Neuronal stem cell (in vitro differentiated cells): ENCODE data around the gene ACO2.

Experiments
- DNase-seq: peaks from one replicate; pipeline ENCODE4 v3.0.0-alpha.2; 2013; ENCODE audit warnings: low spot score
- H2AFZ ChIP-seq: one replicate; pipeline ENCODE4 v1.6.1; 2013; ENCODE audit warnings: mild to moderate bottlenecking, low read length, inconsistent platforms
- H2AK5ac ChIP-seq: 2 replicates; pipeline ENCODE4 v1.6.1; 2013; ENCODE audit warnings: low read depth, mild to moderate bottlenecking, inconsistent platforms, low read length, moderate library complexity, mixed read lengths
- H2BK120ac ChIP-seq: 2 replicates; pipeline ENCODE4 v1.6.1; 2013; ENCODE audit warnings: low read depth, mild to moderate bottlenecking, inconsistent platforms, low read length, moderate library complexity, mixed read lengths
- H2BK12ac ChIP-seq: one replicate; pipeline ENCODE4 v1.6.1; 2013; ENCODE audit warnings: low read length, inconsistent platforms
- H2BK15ac ChIP-seq: 2 replicates; pipeline ENCODE4 v1.6.1; 2013; ENCODE audit warnings: mild to moderate bottlenecking, low read length, inconsistent platforms, mixed read lengths
- H2BK5ac ChIP-seq: one replicate; pipeline ENCODE4 v1.6.1; 2013; ENCODE audit warnings: inconsistent platforms, mild to moderate bottlenecking, low read length, moderate library complexity
- H3K14ac ChIP-seq: one replicate; pipeline ENCODE4 v1.6.1; 2013; ENCODE audit warnings: low read length, inconsistent platforms
- H3K18ac ChIP-seq: 2 replicates; pipeline ENCODE4 v1.6.1; 2013; ENCODE audit warnings: low read length, inconsistent platforms
- H3K23ac ChIP-seq: 2 replicates; pipeline ENCODE4 v1.6.1; 2013; ENCODE audit warnings: low read depth, mild to moderate bottlenecking, mixed read lengths, low read length, inconsistent platforms; ENCODE audit not compliant: poor library complexity
- H3K27ac ChIP-seq: replicated peaks from 3 replicates; pipeline ENCODE4 v1.5.1; 2013; ENCODE audit warnings: low read length, inconsistent platforms
- H3K27me3 ChIP-seq, 3 experiments: 2 replicates each; pipeline ENCODE4 v1.6.1; 2013; ENCODE audit warnings: low read length in 3 of 3, mild to moderate bottlenecking in 2 of 3, inconsistent platforms in 1 of 3, low read depth in 1 of 3, mixed read lengths in 1 of 3, moderate library complexity in 1 of 3; ENCODE audit not compliant: control insufficient read depth in 3 of 3, insufficient read depth in 3 of 3
- H3K36me3 ChIP-seq, 2 donors: replicated peaks in 1 of 2; 2 replicates each; pipeline ENCODE4 v1.6.1; 2013; ENCODE audit warnings: low read length in 2 of 2; ENCODE audit not compliant: control insufficient read depth in 2 of 2, insufficient read depth in 2 of 2
- H3K4ac ChIP-seq: 2 replicates; pipeline ENCODE4 v1.6.1; 2013; ENCODE audit warnings: inconsistent platforms, mild to moderate bottlenecking, low read length, moderate library complexity
- H3K4me1 ChIP-seq, 2 donors: 1 replicate in 1 of 2; 2 replicates in 1 of 2; pipeline ENCODE4 v1.6.1; 2013; ENCODE audit warnings: low read length in 2 of 2, low read depth in 1 of 2; ENCODE audit not compliant: control insufficient read depth in 2 of 2, insufficient read depth in 1 of 2
- H3K4me2 ChIP-seq: one replicate; pipeline ENCODE4 v1.6.1; 2013; ENCODE audit warnings: mild to moderate bottlenecking, low read length, inconsistent platforms; ENCODE audit not compliant: insufficient read depth, poor library complexity, severe bottlenecking
- H3K4me3 ChIP-seq, 2 donors: 2 replicates each; pipeline ENCODE4 v1.5.1; 2013; ENCODE audit warnings: low read length in 2 of 2, mild to moderate bottlenecking in 2 of 2, inconsistent platforms in 1 of 2, moderate library complexity in 1 of 2
- H3K79me1 ChIP-seq: one replicate; pipeline ENCODE4 v1.6.1; 2013; ENCODE audit warnings: low read depth, mild to moderate bottlenecking, inconsistent platforms, low read length, moderate library complexity
- H3K9ac ChIP-seq: one replicate; pipeline ENCODE4 v1.6.1; 2013; ENCODE audit warnings: mild to moderate bottlenecking, low read depth, low read length, inconsistent platforms; ENCODE audit not compliant: poor library complexity
- H3K9me3 ChIP-seq, 2 donors: replicated peaks in 1 of 2; 2 replicates each; pipeline versions ENCODE3 to v1.6.1; 2013; ENCODE audit warnings: low read length in 2 of 2, mild to moderate bottlenecking in 2 of 2, inconsistent platforms in 1 of 2, low read depth in 1 of 2, mixed read lengths in 1 of 2, moderate library complexity in 1 of 2; ENCODE audit not compliant: control insufficient read depth in 2 of 2, insufficient read depth in 1 of 2
- H4K8ac ChIP-seq: one replicate; pipeline ENCODE4 v1.6.1; 2013; ENCODE audit warnings: low read depth, mild to moderate bottlenecking, inconsistent platforms, low read length, moderate library complexity
- H4K91ac ChIP-seq: one replicate; pipeline ENCODE4 v1.6.1; 2013; ENCODE audit warnings: low read length, low read depth, mild to moderate bottlenecking, inconsistent platforms; ENCODE audit not compliant: poor library complexity
- WGBS, 2 donors: extraction: QIAGEN DNeasy Blood & Tissue Kit; methylation state at CpG; one replicate each; pipeline ENCODE4 v1.1.7; 2013; ENCODE audit warnings: missing lambda C conversion rate in 2 of 2, mixed read lengths in 1 of 2; ENCODE audit not compliant: insufficient read length in 2 of 2, insufficient replicate concordance in 1 of 2; ENCODE audit errors: extremely low coverage in 2 of 2; 5-methylcytosine and 5-hydroxymethylcytosine counted together

The ACO2 gene

GRCh38 chr22:41542224-41542623, 73.3 kb downstream of the ACO2 start:
- no peak overlapping the region for H2BK15ac ChIP-seq
- H2AFZ ChIP-seq, result no peak overlapping the region
- peaks cover 10% of the 10 kb centered on the region for H3K79me1 ChIP-seq
- WGBS, 2 donors, result no CpG with 5 or more reads among the region's 4 CpGs
- H3K18ac ChIP-seq, result no peak overlapping the region
- H3K27me3 ChIP-seq, result no peaks in the 10 kb centered on the region
- no peak overlapping the region for H3K9ac ChIP-seq
- H3K27ac ChIP-seq, result no peak overlapping the region
- H3K36me3 ChIP-seq, result peaks cover 17 to 36% of the 10 kb centered on the region in 2 donors
- H4K8ac ChIP-seq, result no peak overlapping the region
- no peak overlapping the region for H2BK120ac ChIP-seq
- H4K91ac ChIP-seq, result no peak overlapping the region
- no peak overlapping the region for H3K4me2 ChIP-seq
- H3K23ac ChIP-seq, result no peak overlapping the region
- no peak overlapping the region for H3K14ac ChIP-seq
- H3K9me3 ChIP-seq, result no peaks in the 10 kb centered on the region
- DNase-seq, result no peak
- no peak overlapping the region for H2BK5ac ChIP-seq
- H3K4ac ChIP-seq, result no peak overlapping the region
- H3K4me3 ChIP-seq, result no peak overlapping the region
- no peak overlapping the region for H2AK5ac ChIP-seq
- H3K4me1 ChIP-seq, result peaks cover 8 to 12% of the 10 kb centered on the region in 2 donors
- no peak overlapping the region for H2BK12ac ChIP-seq

GRCh38 chr22:41543854-41544670, 75.1 kb downstream of the ACO2 start, which contains the start of gene POLR3H:
Gene POLR3H, minus strand, starts transcription at chr22:41544470. Its CDS starts 369 bp downstream, at chr22:41544101.
- Histone ChIP-seq H3K9me3 (no peaks in the 10 kb centered on the region), H2BK12ac (no peak within 1 kb of the TSS), H3K27ac (peak within 1 kb of the TSS; percentile 24), H3K4ac (no peak within 1 kb of the TSS), H3K79me1 (peaks cover 10% of the 10 kb centered on the region), H3K4me3 (peak within 1 kb of the TSS; percentile 61 to 97), H2BK120ac (no peak within 1 kb of the TSS), H3K23ac (peak within 1 kb of the TSS; percentile 62), H4K91ac (no peak within 1 kb of the TSS), H3K18ac (peak within 1 kb of the TSS; percentile 96), H3K9ac (peak within 1 kb of the TSS; percentile 95), H3K27me3 (no peaks in the 10 kb centered on the region), H3K4me1 (peaks cover 8 to 12% of the 10 kb centered on the region in 2 donors), H3K36me3 (peaks cover 13 to 30% of the 10 kb centered on the region in 2 donors), H2AK5ac (peak within 1 kb of the TSS; percentile 93), H2AFZ (peak within 1 kb of the TSS; percentile 75), H2BK15ac (no peak within 1 kb of the TSS), H2BK5ac (no peak within 1 kb of the TSS), H4K8ac (no peak within 1 kb of the TSS), H3K4me2 (peak within 1 kb of the TSS; percentile 90), H3K14ac (peak within 1 kb of the TSS; percentile 79)
- WGBS, 2 donors, result no CpG with 5 or more reads among the region's 80 CpGs
- DNase-seq, result peak; percentile 96

- Histone ChIP-seq H2AK5ac (no peak overlapping the region), H3K4me3 (peak overlapping the region in 1 of 2 donors; percentile 61), H3K36me3 (peaks cover 9 to 22% of the 10 kb centered on the region in 2 donors), H2BK5ac (no peak overlapping the region), H3K4me2 (peak overlapping the region; percentile 48), H3K27ac (no peak overlapping the region), H3K14ac (no peak overlapping the region), H3K23ac (no peak overlapping the region), H2BK120ac (no peak overlapping the region), H3K27me3 (no peaks in the 10 kb centered on the region), H3K79me1 (peaks cover 10% of the 10 kb centered on the region), H4K91ac (no peak overlapping the region), H3K9me3 (no peaks in the 10 kb centered on the region), H2BK12ac (no peak overlapping the region), H3K4ac (no peak overlapping the region), H2AFZ (peak overlapping the region; percentile 63), H3K9ac (no peak overlapping the region), H2BK15ac (no peak overlapping the region), H4K8ac (no peak overlapping the region), H3K18ac (no peak overlapping the region), H3K4me1 (peaks cover 10 to 11% of the 10 kb centered on the region in 2 donors)
- DNase-seq, result no peak
- WGBS, 2 donors, result no CpG with 5 or more reads among the region's 21 CpGs
These were observed 76.0 kb downstream of the ACO2 start for GRCh38 chr22:41544671-41545476.

GRCh38 chr22:41548830-41549211, 79.9 kb downstream of the ACO2 start:
- no peak overlapping the region for H2AFZ ChIP-seq
- H3K4me1 ChIP-seq, result peaks cover 7 to 13% of the 10 kb centered on the region in 2 donors
- no peak for DNase-seq
- H4K8ac ChIP-seq, result no peak overlapping the region
- no peaks in the 10 kb centered on the region for H3K36me3 ChIP-seq
- H2BK12ac ChIP-seq, result no peak overlapping the region
- peaks cover 4% of the 10 kb centered on the region for H3K79me1 ChIP-seq
- H3K27ac ChIP-seq, result no peak overlapping the region
- H3K9ac ChIP-seq, result no peak overlapping the region
- no peak overlapping the region for H3K4me3 ChIP-seq
- H2BK5ac ChIP-seq, result no peak overlapping the region
- H3K23ac ChIP-seq, result no peak overlapping the region
- no CpG with 5 or more reads among the region's 5 CpGs for WGBS, 2 donors
- H2AK5ac ChIP-seq, result no peak overlapping the region
- no peak overlapping the region for H2BK15ac ChIP-seq
- H3K18ac ChIP-seq, result no peak overlapping the region
- no peaks in the 10 kb centered on the region for H3K9me3 ChIP-seq
- H3K27me3 ChIP-seq, result no peaks in the 10 kb centered on the region
- no peak overlapping the region for H3K4me2 ChIP-seq
- H2BK120ac ChIP-seq, result no peak overlapping the region
- no peak overlapping the region for H4K91ac ChIP-seq
- H3K14ac ChIP-seq, result no peak overlapping the region
- H3K4ac ChIP-seq, result no peak overlapping the region
